HG02938 (cell line): ENCODE results near the gene CBFA2T3.

Experiments used
- ATAC-seq: cut with Tn5 transposase; IDR thresholded peaks from one replicate; pipeline ENCODE4 v1.9.1; 2021; ENCODE audit warnings: mild to moderate bottlenecking, moderate library complexity; ENCODE audit not compliant: unreplicated experiment

CBFA2T3 gene

GRCh38 chr16:88865310-88865709 is 111.7 kb downstream of the CBFA2T3 start:
- no peak for ATAC-seq

DNA sequence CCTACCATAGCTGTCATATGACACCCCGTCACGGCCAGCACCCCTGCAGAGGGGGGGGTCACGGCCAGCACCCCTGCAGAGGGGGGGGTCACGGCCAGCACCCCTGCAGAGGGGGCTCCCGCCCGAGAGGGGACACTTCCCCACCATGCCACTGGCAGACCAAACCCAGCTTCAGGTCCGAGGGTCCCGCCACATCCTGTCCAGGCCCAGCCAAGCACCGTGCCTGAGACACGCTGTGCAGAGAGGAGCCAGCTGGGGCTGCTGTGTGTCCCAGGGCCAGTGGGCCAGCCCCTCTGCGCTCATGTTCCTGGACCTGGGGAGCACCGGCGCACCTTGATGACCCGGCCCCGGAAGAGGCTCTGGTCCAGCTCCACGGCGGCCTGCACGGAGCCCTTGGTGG is 112.5 kb downstream of the CBFA2T3 start:
- no peak for ATAC-seq

DNA sequence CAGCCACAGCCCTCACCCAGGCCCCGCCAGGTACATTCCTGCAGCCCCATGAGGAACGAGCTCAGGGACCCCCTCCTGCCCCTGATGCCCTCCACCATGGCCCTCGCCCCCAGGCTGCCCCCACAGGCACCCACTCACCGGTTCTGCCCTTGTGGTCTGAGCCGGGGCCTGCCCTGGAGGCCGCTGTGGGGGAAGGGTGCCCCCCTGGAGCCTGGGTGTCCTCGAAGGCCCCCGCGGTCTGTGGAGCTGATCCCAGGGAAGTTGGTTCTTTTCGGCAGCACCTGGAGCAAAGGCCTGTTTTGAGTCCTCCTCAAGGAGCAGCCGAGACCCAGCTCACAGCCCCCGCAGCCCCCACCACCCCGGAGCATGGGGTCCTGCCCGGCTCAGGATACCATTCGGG is 112.9 kb downstream of the CBFA2T3 start:
- no peak for ATAC-seq

- no peak for ATAC-seq
Measured at GRCh38 chr16:88863426-88863825, 113.6 kb downstream of the CBFA2T3 start.

DNA sequence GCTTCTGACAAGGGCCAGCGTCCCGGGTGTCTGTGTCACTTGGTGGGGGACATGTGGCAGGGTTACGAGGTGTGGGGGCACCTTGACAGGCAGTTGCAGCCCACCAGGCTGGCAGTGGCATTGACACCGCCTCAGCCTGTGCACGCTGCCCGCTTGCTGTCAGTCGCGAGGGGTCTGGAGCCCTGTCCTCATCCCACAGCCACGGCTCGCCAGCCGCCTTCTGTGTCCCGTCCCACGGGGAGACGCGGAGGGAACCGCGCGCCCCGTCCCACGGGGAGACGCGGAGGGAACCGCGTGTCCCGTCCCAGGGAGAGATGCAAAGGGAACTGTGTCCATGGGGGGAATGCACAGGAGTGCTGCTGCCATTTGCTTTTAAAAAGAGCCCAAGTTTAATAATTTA is 114.0 kb downstream of the CBFA2T3 start:
- ATAC-seq = no peak

DNA sequence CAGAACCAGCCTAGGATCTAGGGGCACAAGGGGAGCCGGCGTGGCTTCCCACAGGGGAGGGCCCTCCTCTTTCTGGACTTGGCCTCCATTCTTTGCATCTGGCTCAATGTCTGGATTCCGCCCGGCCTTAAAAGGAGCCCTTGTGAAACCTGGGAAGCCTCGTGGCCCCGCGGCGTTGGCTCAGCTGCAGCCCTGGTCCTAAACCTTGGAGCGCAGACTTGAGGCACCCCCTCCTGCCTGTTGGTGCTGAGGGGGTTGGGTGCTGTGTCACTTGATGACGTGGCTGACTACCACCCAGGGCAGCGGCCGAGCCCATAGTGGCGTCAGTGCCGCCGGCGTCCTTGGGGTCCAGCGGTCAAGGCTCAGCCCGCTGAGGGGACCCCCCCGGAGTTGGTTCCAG is 115.6 kb downstream of the CBFA2T3 start:
- no peak for ATAC-seq

GRCh38 chr16:88859381-88860091 is 117.5 kb downstream of the CBFA2T3 start:
- no peak for ATAC-seq

- no peak for ATAC-seq
Measured at GRCh38 chr16:88857728-88858339, 119.2 kb downstream of the CBFA2T3 start.

DNA sequence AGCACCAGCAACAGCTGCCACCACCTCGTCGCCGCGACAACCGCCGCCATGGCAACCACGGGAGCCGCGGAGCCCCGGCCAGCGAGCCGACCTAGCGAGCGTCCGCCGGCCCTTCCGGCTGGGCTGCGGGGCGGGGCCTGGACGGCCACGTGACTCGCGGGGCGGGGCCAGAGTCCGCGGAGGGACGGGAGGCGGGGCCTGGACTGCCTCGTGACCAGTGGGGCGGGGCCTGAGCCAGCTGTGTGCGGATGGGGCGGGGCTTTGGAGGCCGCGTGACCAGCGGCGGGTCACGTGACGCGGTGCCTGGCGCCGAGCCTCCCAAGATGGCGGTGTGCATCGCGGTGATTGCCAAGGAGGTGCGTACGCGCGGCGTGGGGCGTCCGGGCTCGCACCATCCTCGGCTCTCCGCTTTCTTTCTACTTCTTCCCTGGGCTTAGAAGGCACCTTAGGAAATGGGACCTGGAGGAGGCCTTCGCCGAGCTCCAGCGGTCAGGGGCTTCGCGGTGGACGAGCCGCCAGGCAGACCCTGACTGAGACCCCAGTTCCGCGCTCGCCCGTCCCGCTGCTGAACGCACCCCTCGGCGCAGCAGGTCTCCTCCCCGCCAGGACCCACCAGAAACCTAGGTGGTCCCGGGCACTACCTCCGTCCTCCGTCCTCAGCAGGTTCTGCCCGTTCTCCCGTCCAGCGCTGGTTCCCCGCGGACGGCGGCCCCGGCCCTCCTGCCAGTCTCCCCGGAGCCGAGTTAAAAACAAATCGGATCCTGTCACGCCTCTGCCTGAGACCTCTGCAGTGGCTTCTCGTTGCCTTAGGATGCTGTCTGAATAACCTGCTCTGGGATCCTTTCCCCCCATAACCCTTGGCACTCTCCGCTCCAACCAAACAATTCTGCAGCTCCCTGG is 119.9 kb downstream of the CBFA2T3 start, which contains the start of the genes GALNS and TRAPPC2L:
GALNS (minus strand) TSS at position 120 of the 900 bp plus-strand sequence; CDS start at position 50, 70 bp downstream.
TRAPPC2L (plus strand) TSS at position 300 of the 900 bp plus-strand sequence; CDS start at position 324, 24 bp downstream.
- ATAC-seq = peak; percentile 66

GRCh38 chr16:88856122-88856827 is 120.7 kb downstream of the CBFA2T3 start:
- peak; percentile 14 for ATAC-seq

DNA sequence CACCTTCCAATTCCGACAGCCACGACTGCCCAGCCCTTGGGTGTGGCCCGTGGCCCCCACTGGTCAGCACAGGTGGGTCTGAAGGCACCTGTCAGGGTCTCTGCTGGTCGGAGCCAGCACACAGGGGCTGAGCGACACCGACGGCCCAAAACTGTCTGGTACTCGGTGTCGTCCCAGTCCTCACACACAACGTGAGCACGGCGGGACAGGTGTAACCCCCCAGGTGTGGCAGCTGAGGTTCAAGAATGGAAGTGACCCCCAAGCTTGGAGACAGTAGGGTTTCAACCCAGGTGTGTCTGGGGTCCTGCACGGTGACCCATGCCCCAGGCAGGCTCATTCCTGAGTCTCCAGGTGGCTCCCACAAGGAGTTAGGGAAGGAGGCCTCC is 121.3 kb downstream of the CBFA2T3 start:
- no peak for ATAC-seq

DNA sequence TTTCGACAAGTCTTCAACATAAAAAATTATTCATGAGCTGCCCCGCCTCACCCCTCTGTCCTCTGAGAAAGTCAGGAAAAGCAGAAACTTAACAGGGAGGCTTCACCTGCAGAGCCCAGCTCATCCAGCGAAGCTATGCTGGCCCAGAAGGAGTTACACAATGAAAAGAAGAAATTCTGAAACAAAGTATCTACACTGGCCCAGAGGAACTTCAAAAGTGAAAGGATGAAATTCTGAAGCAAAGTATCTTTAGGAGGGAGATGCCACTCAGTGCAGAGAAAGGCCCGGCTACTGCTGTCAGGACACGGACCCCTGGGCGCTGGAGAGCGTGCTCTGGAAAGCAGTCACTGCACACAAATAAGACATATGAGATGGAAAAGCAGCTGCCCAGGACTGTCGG is 121.8 kb downstream of the CBFA2T3 start:
- no peak for ATAC-seq

DNA sequence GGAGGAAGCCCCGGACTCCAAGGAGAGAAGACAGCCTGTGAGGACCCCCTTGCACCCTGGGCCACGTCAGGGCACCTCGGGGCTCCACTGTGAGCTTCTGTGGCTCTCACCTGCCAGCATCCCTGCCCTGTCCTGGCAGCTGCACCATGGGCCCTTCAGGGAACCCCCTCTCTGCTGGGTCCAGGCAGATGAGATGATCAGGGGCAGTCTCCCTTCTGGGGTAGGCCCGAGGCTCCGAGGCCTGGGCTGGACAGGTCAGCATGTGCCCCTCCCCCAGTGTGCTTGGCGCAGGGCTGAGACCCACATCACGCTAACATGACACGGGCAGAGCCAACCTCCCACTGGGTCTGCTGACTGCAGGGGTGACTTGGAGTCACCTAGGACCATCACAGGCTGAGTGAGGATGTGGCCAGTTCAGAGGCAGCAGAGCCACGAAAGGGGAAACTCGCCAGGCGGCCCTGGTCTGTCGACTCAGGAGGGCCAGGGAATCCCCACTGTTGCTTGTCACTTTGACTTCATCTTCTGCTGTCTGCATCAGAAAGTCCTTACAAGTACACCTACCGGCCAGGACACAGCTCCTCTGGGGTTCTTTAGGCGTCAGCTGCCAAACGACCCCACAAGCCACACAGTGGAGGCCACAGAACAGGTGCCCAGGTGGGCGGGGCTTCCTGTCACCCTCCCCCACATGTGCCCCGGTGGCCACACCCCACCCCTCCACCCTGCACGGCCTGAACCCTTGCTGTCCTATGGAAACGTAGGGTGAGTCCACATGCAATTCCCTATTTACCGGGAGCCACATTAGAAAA is 122.5 kb downstream of the CBFA2T3 start:
- ATAC-seq = no peak

DNA sequence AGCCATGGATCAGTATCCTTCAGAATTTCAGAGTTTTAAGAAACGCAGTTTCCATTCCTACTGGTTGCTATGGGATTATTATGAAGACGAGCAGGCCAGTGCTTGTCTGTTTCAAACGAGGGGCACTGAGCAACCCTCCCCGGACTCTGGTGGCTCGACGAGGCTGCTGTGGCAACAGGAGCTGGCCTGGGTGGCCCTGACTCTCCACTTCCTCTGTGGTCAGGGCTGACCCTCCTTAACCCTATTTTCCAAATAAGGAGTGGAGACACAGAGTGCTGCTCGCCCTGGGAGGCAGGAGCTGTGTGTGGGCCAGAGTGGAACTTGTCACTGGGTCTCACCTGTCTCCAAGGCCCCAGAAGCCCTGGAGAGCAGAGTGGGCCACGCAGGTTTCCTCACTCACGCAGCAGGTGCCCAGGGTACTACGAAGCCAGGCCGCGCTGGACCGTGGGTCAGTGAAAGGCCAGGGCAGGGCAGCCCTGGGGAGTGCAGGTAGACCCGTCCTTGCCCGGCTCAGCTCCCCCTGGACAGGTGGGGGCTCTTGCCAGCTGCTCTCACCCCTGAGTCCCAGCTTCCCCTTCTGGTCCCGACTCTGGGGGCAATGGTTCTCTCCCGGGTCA is 123.6 kb downstream of the CBFA2T3 start:
- no peak for ATAC-seq

DNA sequence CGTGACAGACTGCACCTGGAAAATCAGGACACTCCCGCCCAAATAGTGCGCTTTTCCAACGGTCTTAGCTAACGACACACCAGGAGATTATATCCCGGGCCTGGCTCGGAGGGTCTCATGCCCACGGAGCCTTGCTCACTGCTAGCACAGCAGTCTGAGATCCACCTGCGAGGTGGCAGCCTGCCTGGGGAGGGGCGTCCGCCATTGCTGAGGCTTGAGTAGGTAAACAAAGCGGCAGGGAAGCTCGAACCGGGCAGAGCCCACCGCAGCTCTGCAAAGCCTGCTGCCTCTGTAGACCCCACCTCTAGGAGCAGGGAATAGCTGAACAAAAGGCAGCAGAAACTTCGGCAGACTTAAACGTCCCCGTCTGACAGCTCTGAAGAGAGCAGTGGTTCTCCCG is 125.4 kb downstream of the CBFA2T3 start:
- ATAC-seq = no peak

DNA sequence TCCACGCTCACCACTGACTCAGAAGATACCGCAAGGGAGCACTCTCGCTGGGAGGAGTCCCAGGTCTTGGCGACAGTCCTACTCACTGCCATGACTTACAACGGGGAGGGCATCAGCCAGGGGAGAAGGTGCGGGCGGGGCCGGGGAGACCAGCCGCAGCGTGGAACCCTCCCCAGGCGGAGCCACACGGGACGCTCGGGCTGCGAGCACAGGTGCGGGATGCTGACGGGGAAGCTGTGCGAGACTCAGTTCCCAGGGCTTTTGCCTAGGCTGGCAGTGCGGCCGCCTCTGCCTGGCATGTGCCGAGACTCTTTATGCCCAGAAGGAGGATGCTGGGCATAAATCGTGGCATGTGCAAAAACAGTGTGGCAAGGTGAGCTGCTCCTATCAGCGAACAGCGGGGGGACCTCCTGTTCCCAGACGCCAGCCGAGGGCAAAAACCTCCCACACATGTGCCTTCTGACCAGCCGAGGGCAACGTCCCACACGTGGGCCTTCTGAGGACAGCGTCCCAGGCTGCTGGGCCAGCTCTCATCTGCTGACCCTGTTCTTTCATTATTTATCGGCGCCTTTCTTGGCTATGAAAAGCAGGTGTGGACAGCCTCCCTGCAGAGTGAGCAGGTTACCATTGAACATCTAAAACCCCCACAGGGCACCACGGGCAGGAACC is 126.3 kb downstream of the CBFA2T3 start:
- ATAC-seq = no peak

DNA sequence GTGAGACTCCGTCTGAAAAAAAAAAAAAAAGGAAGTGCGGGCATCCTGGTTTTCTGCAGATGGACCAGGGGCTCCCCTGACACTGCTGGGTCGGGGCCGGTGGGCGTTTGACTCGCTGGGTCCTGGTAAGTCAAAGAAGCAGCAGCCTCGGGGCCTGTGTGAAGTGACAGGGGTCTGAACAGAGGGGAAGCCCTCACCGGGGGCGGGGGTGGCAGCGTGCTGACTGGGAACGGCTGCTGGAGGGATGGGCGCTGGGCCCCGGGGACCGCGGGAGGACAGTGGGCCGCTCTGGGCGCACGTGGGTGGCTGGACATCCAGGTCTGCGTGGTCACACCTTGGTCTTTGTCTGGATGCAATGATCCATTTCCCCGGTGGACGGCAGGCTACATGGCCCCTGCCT is 128.4 kb downstream of the CBFA2T3 start:
- no peak for ATAC-seq

GRCh38 chr16:88847654-88848053 is 129.4 kb downstream of the CBFA2T3 start:
- ATAC-seq = no peak

GRCh38 chr16:88846088-88846487 is 130.9 kb downstream of the CBFA2T3 start:
- ATAC-seq = no peak
